B cell (primary cell): ENCODE results near the gene HDAC5. TPM values are rescaled to one million over a fixed set of nuclear protein-coding genes. Genes with fewer than 3 reads are reported as not detected.

Source experiments
- ATAC-seq: fragments of 200-7000 bp; cut with Tn5 transposase; one replicate; pipeline ENCODE4 v1.10.0; 2021; ENCODE audit warnings: low read depth, mild to moderate bottlenecking, moderate number of reproducible peaks, moderate library complexity
- CTCF ChIA-PET: fragments of 350-600 bp; sonication (Branson Sonifier 250); formaldehyde crosslinking; loops from one replicate; lab custom pipeline; 2021; ENCODE audit warnings: antibody characterized with exemption, inconsistent platforms; lab: Charles Lee
- POLR2A ChIA-PET: fragments of 350-600 bp; sonication (Branson Sonifier 250); formaldehyde crosslinking; loops from one replicate; lab custom pipeline; 2021; ENCODE audit warnings: antibody characterized with exemption; lab: Charles Lee
- DNase-seq: peaks from one replicate; pipeline ENCODE4 v3.0.0; 2013
- H2AFZ ChIP-seq: 2 replicates; pipeline ENCODE4 v1.6.1; 2012; ENCODE audit warnings: mild to moderate bottlenecking, low read depth, low read length; ENCODE audit not compliant: insufficient read depth, poor library complexity, severe bottlenecking
- H3K27ac ChIP-seq, 2 donors: 1 replicate in 1 of 2; 2 replicates in 1 of 2; pipeline ENCODE4 v1.5.1; 2012 to 2013; ENCODE audit warnings: low read length in 2 of 2, mild to moderate bottlenecking in 2 of 2, moderate library complexity in 1 of 2
- H3K27me3 ChIP-seq, 4 experiments: fragments of 200-600 bp in 1 of 4; sonication (generic) in 1 of 4; replicated peaks in 1 of 4; 1 replicate in 2 of 4; 2 replicates in 2 of 4; pipeline versions ENCODE4 v1.6.1 to v1.7.0; 2013 to 2016; ENCODE audit warnings: low read length in 3 of 4, mild to moderate bottlenecking in 2 of 4, mixed read lengths in 1 of 4, moderate library complexity in 1 of 4; ENCODE audit not compliant: insufficient read depth in 4 of 4, control insufficient read depth in 3 of 4; ENCODE audit errors: control extremely low read depth in 1 of 4
- H3K36me3 ChIP-seq, 2 experiments: replicated peaks in 1 of 2; 1 replicate in 1 of 2; 2 replicates in 1 of 2; pipeline versions ENCODE4 v1.6.1 to v1.7.1; 2013; ENCODE audit warnings: low read length in 1 of 2; ENCODE audit not compliant: insufficient read depth in 2 of 2, control insufficient read depth in 1 of 2; ENCODE audit errors: control extremely low read depth in 1 of 2, extremely low read depth in 1 of 2
- H3K4me1 ChIP-seq, 2 donors: fragments of 200-600 bp in 1 of 2; sonication (generic) in 1 of 2; 1 replicate in 1 of 2; 2 replicates in 1 of 2; pipeline versions ENCODE4 v1.5.1 to v1.6.1; 2013 to 2017; ENCODE audit warnings: low read length in 2 of 2; ENCODE audit not compliant: control insufficient read depth in 2 of 2, insufficient read depth in 2 of 2
- H3K4me2 ChIP-seq: replicated peaks from 2 replicates; pipeline ENCODE3; 2012; ENCODE audit warnings: mild to moderate bottlenecking, low read depth, low read length; ENCODE audit not compliant: poor library complexity, severe bottlenecking
- H3K4me3 ChIP-seq, 5 experiments: fragments of 200-600 bp in 1 of 5; sonication (generic) in 1 of 5; 1 replicate in 3 of 5; 2 replicates in 2 of 5; pipeline versions ENCODE4 v1.5.1 to v1.7.0; 2011 to 2016; ENCODE audit warnings: low read length in 4 of 5, mild to moderate bottlenecking in 4 of 5, low read depth in 2 of 5, control low read depth in 1 of 5, moderate library complexity in 1 of 5; ENCODE audit not compliant: insufficient read depth in 1 of 5; ENCODE audit errors: control extremely low read depth in 1 of 5, extremely low read depth in 1 of 5
- H3K79me2 ChIP-seq: fragments of 200-600 bp; sonication (generic); one replicate; pipeline ENCODE4 v1.6.0; 2016; ENCODE audit warnings: low read length; ENCODE audit not compliant: control insufficient read depth, insufficient read depth
- H3K9ac ChIP-seq: fragments of 200-600 bp; sonication (generic); 2 replicates; pipeline ENCODE4 v1.6.1; 2017; ENCODE audit warnings: mild to moderate bottlenecking, low read length, moderate library complexity
- H3K9me3 ChIP-seq, 3 donors: one replicate each; pipeline versions ENCODE4 v1.6.1 to v1.7.1; 2013; ENCODE audit warnings: low read length in 2 of 3; ENCODE audit not compliant: control insufficient read depth in 2 of 3, insufficient read depth in 1 of 3; ENCODE audit errors: control extremely low read depth in 1 of 3
- H4K20me1 ChIP-seq: 2 replicates; pipeline ENCODE4 v1.6.0; 2012; ENCODE audit warnings: mild to moderate bottlenecking, low read length; ENCODE audit not compliant: insufficient read depth, control insufficient read depth, poor library complexity, severe bottlenecking
- H3K27ac Mint-ChIP-seq: one replicate; pipeline ENCODE4 v1.8.0; 2021; ENCODE audit warnings: mixed read lengths
- H3K27me3 Mint-ChIP-seq: one replicate; pipeline ENCODE4 v1.8.0; 2021; ENCODE audit warnings: mixed read lengths
- H3K4me1 Mint-ChIP-seq: one replicate; pipeline ENCODE4 v1.8.0; 2021; ENCODE audit warnings: mixed read lengths
- H3K4me3 Mint-ChIP-seq: one replicate; pipeline ENCODE4 v1.8.0; 2021; ENCODE audit warnings: mixed read lengths
- H3K9me3 Mint-ChIP-seq: one replicate; pipeline ENCODE4 v1.8.0; 2022; ENCODE audit warnings: mixed read lengths; ENCODE audit not compliant: insufficient read depth
- CTCF ChIP-seq: fragments of 200-600 bp; IDR thresholded peaks from one replicate; pipeline ENCODE4 v1.8.0; 2022; ENCODE audit warnings: antibody characterized with exemption, mild to moderate bottlenecking
- EZH2 ChIP-seq: IDR thresholded peaks from 2 replicates; pipeline ENCODE4 v1.6.1; 2012; ENCODE audit warnings: borderline replicate concordance, low read depth, mild to moderate bottlenecking, moderate library complexity, low read length; ENCODE audit not compliant: insufficient read depth, poor library complexity, severe bottlenecking
- WGBS: methylation state at CpG from one replicate; pipeline ENCODE4 v1.1.5; 2013; ENCODE audit warnings: missing lambda C conversion rate; ENCODE audit not compliant: insufficient coverage; 5-methylcytosine and 5-hydroxymethylcytosine counted together
- intact Hi-C: fragments of 100-400 bp; cut with micrococcal nuclease; formaldehyde crosslinking; loops from one replicate; pipeline ENCODE4 v1.10.0; 2022
- polyA plus RNA-seq: library from polyadenylated mRNA; depleted of rRNA; stranded (reverse); fragments of >200 nt; gene quantifications from 2 replicates; pipeline ENCODE4 v1.2.3, GENCODE V29; 2012
- total RNA-seq, 2 donors: library from RNA; stranded (reverse); fragments of 120-200 nt in 1 of 2; gene quantifications; 1 replicate in 1 of 2; 2 replicates in 1 of 2; pipeline versions ENCODE4 v1.2.3 to v1.2.4, GENCODE V29; 2013 to 2022

HDAC5 gene
- total and polyA plus RNA-seq, 2 donors (not counting 1 experiment from before 2014, with no cell fraction given) = 99.8 to 104 TPM

GRCh38 chr17:44171931-44172455 is 48.6 kb upstream of the HDAC5 start:
- no peaks in the 10 kb centered on the region for H3K27me3 ChIP-seq
- POLR2A ChIA-PET = no interaction called here
- no peak for TF ChIP-seq EZH2
- TF ChIP-seq CTCF = no peak
- WGBS = 94% methylated on average over 17 of the region's 17 CpGs
- H3K9ac ChIP-seq = no peak overlapping the region
- Mint-ChIP-seq H3K4me3 (no peak overlapping the region), H3K9me3 (no peaks in the 10 kb centered on the region), H3K4me1 (peaks cover 9% of the 10 kb centered on the region), H3K27ac (no peak overlapping the region), H3K27me3 (no peaks in the 10 kb centered on the region)
- no peak for ATAC-seq
- H4K20me1 ChIP-seq = no peaks in the 10 kb centered on the region
- H3K79me2 ChIP-seq = no peaks in the 10 kb centered on the region
- intact Hi-C loops = no loop called here
- no peak overlapping the region for H3K4me3 ChIP-seq
- no peak overlapping the region for H3K27ac ChIP-seq
- H3K4me2 ChIP-seq = no peak overlapping the region
- CTCF ChIA-PET = interaction anchor here (1.1 kb wide), 1 partner anchor 160 kb away, joined by 3 read pairs; no protein-coding TSS in a partner anchor
- no peak for DNase-seq
- H3K36me3 ChIP-seq = peaks cover 0 to 2% of the 10 kb centered on the region in 2 experiments
- H2AFZ ChIP-seq = no peak overlapping the region
- H3K4me1 ChIP-seq = peaks cover 0 to 13% of the 10 kb centered on the region in 2 donors
- H3K9me3 ChIP-seq = no peaks in the 10 kb centered on the region

GRCh38 chr17:44170499-44171201 is 47.2 kb upstream of the HDAC5 start, which contains the start of gene ASB16:
ASB16 (plus strand) TSS chr17:44170704; CDS start chr17:44170790, 86 bp downstream.
- Histone ChIP-seq H3K27me3 (no peaks in the 10 kb centered on the region), H3K36me3 (peaks cover 0 to 2% of the 10 kb centered on the region in 2 experiments), H3K9ac (no peak within 1 kb of the TSS), H3K4me1 (peaks cover 0 to 13% of the 10 kb centered on the region in 2 donors), H3K27ac (no peak within 1 kb of the TSS), H2AFZ (no peak within 1 kb of the TSS), H4K20me1 (no peaks in the 10 kb centered on the region), H3K9me3 (no peaks in the 10 kb centered on the region), H3K79me2 (no peaks in the 10 kb centered on the region), H3K4me3 (no peak within 1 kb of the TSS), H3K4me2 (no peak within 1 kb of the TSS)
- Mint-ChIP-seq H3K27ac (no peak within 1 kb of the TSS), H3K9me3 (no peaks in the 10 kb centered on the region), H3K4me3 (no peak within 1 kb of the TSS), H3K27me3 (no peaks in the 10 kb centered on the region), H3K4me1 (peaks cover 9% of the 10 kb centered on the region)
- ChIA-PET CTCF (interaction anchor here (1.0 kb wide), 1 partner anchor 147 kb away, joined by 3 read pairs; no protein-coding TSS in a partner anchor), POLR2A (interaction anchor here (0.5 to 0.6 kb wide), 2 partner anchors 27 kb away, joined by 3 read pairs; no protein-coding TSS in a partner anchor)
- ATAC-seq (no peak), DNase-seq (no peak)
- intact Hi-C loops = no loop called here
- WGBS = 64% methylated on average over 18 of the region's 21 CpGs
- TF ChIP-seq EZH2 (no peak), CTCF (no peak)
